PC-3 (cell line): ENCODE results near the gene ADAMTSL1. TPM values are rescaled to one million over a fixed set of nuclear protein-coding genes. Genes with fewer than 3 reads are reported as not detected.

Source experiments
- ATAC-seq: fragments of 200-7000 bp; cut with Tn5 transposase; 2 replicates; pipeline ENCODE4 v1.9.1; 2020; ENCODE audit warnings: mild to moderate bottlenecking, moderate library complexity
- BruUV-seq: library from RNA; stranded (reverse); fragments of 400-500 nt; replicated peaks from 2 replicates; lab custom pipeline; 2021; lab: Mats Ljungman, UMichigan
- CTCF ChIA-PET: fragments of 300-600 bp; sonication (Branson Sonifier 250); formaldehyde crosslinking; loops from one replicate; lab custom pipeline; 2022; ENCODE audit warnings: antibody characterized with exemption; lab: Charles Lee
- POLR2A ChIA-PET: fragments of 300-600 bp; sonication (Branson Sonifier 250); formaldehyde crosslinking; loops from one replicate; lab custom pipeline; 2022; ENCODE audit warnings: antibody characterized with exemption; ENCODE audit not compliant: unreplicated experiment; lab: Charles Lee
- DNase-seq: peaks from one replicate; pipeline ENCODE4 v3.0.0-alpha.2; 2015
- H2AFZ ChIP-seq: fragments of 300-600 bp; sonication (generic); 2 replicates; pipeline ENCODE4 v1.6.0; 2016; ENCODE audit warnings: antibody characterized with exemption, low read length
- H3F3A ChIP-seq: fragments of 300-600 bp; sonication (generic); one replicate; pipeline ENCODE4 v1.6.0; 2017; ENCODE audit warnings: antibody characterized with exemption, low read length, control low read depth, mild to moderate bottlenecking; ENCODE audit not compliant: unreplicated experiment
- H3K27ac ChIP-seq: fragments of 300-600 bp; sonication (generic); 2 replicates; pipeline ENCODE4 v1.5.1; 2016; ENCODE audit warnings: mild to moderate bottlenecking, low read length
- H3K27me3 ChIP-seq: fragments of 300-600 bp; sonication (generic); 2 replicates; pipeline ENCODE4 v1.6.1; 2016; ENCODE audit warnings: low read length, mixed read lengths
- H3K36me3 ChIP-seq: fragments of 300-600 bp; sonication (generic); 2 replicates; pipeline ENCODE4 v1.6.1; 2016; ENCODE audit warnings: low read depth, mixed run types, low read length, mixed read lengths
- H3K4me1 ChIP-seq: fragments of 300-600 bp; sonication (generic); 2 replicates; pipeline ENCODE4 v1.5.1; 2016; ENCODE audit warnings: low read length; ENCODE audit not compliant: insufficient read depth
- H3K4me2 ChIP-seq: fragments of 300-600 bp; sonication (generic); 2 replicates; pipeline ENCODE4 v1.6.0; 2016; ENCODE audit warnings: low read length
- H3K4me3 ChIP-seq: fragments of 300-600 bp; sonication (generic); 2 replicates; pipeline ENCODE4 v1.5.1; 2016; ENCODE audit warnings: mild to moderate bottlenecking, low read length, mixed read lengths
- H3K79me2 ChIP-seq: fragments of 300-600 bp; sonication (generic); 2 replicates; pipeline ENCODE4 v1.6.1; 2017; ENCODE audit warnings: low read length, mixed read lengths
- H3K9ac ChIP-seq: fragments of 300-600 bp; sonication (generic); 2 replicates; pipeline ENCODE4 v1.6.0; 2016; ENCODE audit warnings: mild to moderate bottlenecking, low read length
- H3K9me2 ChIP-seq: fragments of 300-600 bp; sonication (generic); replicated peaks from 2 replicates; pipeline ENCODE4 v1.6.1; 2016; ENCODE audit warnings: mixed run types, low read length, mixed read lengths
- H3K9me3 ChIP-seq: fragments of 300-600 bp; sonication (generic); 2 replicates; pipeline ENCODE4 v1.6.1; 2016; ENCODE audit warnings: low read length, mixed read lengths
- H4K20me1 ChIP-seq: fragments of 300-600 bp; sonication (generic); 2 replicates; pipeline ENCODE4 v1.6.1; 2016; ENCODE audit warnings: low read length, mixed read lengths
- CTCF ChIP-seq: fragments of 300-600 bp; sonication (generic); conservative IDR thresholded peaks from 2 replicates; pipeline ENCODE4 v1.5.1; 2017; ENCODE audit warnings: antibody characterized with exemption, low read depth, mild to moderate bottlenecking, low read length
- EZH2 ChIP-seq: fragments of 300-600 bp; sonication (generic); IDR thresholded peaks from one replicate; pipeline ENCODE4 v1.6.1; 2017; ENCODE audit warnings: antibody characterized with exemption, mild to moderate bottlenecking, low read length; ENCODE audit not compliant: unreplicated experiment
- EZH2phosphoT487 ChIP-seq: fragments of 300-600 bp; sonication (generic); IDR thresholded peaks from 2 replicates; pipeline ENCODE4 v1.6.1; 2018; ENCODE audit warnings: mild to moderate bottlenecking, antibody characterized with exemption, low read length, borderline replicate concordance
- intact Hi-C: fragments of 100-400 bp; cut with micrococcal nuclease; formaldehyde crosslinking; loops from 2 replicates; pipeline ENCODE4 v1.9.0; 2023
- total RNA-seq: library from RNA; depleted of rRNA; stranded (reverse); fragments of >200 nt; gene quantifications from 2 replicates; pipeline ENCODE4 v1.2.3, GENCODE V29; 2014

Gene ADAMTSL1
- total RNA-seq, 1 experiment from 2014 or later: 0.26 TPM

- Histone ChIP-seq H2AFZ (no peak overlapping the region), H3K4me2 (no peak overlapping the region), H3F3A (no peaks in the 10 kb centered on the region), H4K20me1 (no peaks in the 10 kb centered on the region), H3K9me2 (no peaks in the 10 kb centered on the region), H3K36me3 (no peaks in the 10 kb centered on the region), H3K4me3 (no peak overlapping the region), H3K4me1 (no peaks in the 10 kb centered on the region), H3K9me3 (no peaks in the 10 kb centered on the region), H3K9ac (no peak overlapping the region), H3K27me3 (no peaks in the 10 kb centered on the region), H3K79me2 (no peaks in the 10 kb centered on the region), H3K27ac (no peak overlapping the region)
- BruUV-seq: no TSS peak
- intact Hi-C loops: no loop called here
- ATAC-seq: no peak
- CTCF ChIA-PET: no interaction called here
- POLR2A ChIA-PET: no interaction called here
- DNase-seq: no peak
- TF ChIP-seq CTCF: no peak
- no peak for TF ChIP-seq EZH2phosphoT487
- no peak for TF ChIP-seq EZH2
Measured at GRCh38 chr9:18911714-18912342, 437.9 kb downstream of the ADAMTSL1 start.

DNA sequence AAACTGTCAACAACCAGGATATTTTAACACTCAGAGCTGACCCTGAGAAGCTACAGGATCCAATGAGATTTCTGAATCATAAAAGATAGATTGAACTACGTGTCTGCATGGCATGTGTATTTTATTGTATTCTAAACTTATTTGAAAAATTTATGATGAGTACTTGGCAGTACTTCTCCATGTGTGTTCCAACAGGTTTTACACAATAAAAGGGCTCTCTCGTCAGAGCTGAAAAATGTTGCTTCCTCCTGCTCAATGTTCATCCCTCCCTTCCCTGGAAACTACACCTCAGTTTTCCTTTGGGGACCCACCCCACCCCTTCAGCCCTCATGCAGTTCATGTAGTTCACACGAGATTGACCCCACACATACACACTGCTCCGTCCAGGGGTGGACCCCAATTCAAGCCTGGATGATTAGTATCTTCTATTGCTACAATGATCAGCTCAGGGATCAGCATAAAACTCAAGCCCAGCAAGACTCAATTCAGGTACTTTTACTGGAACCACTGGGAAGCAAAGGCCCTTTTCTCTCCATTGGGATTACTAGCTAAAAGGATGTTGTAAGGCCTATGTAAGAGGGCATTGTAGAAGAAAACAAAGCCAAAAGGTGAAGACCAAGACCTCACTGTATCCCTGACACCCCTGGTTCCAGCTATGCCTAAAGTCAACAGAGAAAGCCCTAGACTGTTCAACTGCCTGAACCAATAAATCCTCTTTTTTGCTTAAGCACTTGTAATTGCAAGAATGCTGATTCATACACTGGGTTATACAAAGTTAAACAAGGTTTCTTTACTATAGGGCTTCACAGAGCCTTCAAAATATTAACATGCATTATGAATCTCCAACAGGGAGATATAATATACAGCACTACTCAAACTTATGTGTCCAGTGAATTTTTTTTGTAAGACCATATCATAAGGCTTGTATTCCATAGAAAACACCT lies 446.5 kb downstream of the ADAMTSL1 start:
- Histone ChIP-seq H3K4me2 (no peak overlapping the region), H2AFZ (no peak overlapping the region), H3K4me1 (no peaks in the 10 kb centered on the region), H3K9me2 (no peaks in the 10 kb centered on the region), H3F3A (no peaks in the 10 kb centered on the region), H4K20me1 (no peaks in the 10 kb centered on the region), H3K4me3 (no peak overlapping the region), H3K27ac (no peak overlapping the region), H3K79me2 (no peaks in the 10 kb centered on the region), H3K36me3 (no peaks in the 10 kb centered on the region), H3K9ac (no peak overlapping the region), H3K27me3 (no peaks in the 10 kb centered on the region), H3K9me3 (no peaks in the 10 kb centered on the region)
- POLR2A ChIA-PET: no interaction called here
- BruUV-seq: no TSS peak
- ATAC-seq (peak; percentile 24; the same call in 1 of the 2 replicates), DNase-seq (no peak)
- CTCF ChIA-PET: no interaction called here
- intact Hi-C loops: no loop called here
- no peak for TF ChIP-seq CTCF
- no peak for TF ChIP-seq EZH2
- TF ChIP-seq EZH2phosphoT487: no peak
